Tibial nerve (tissue), 4 donors: Measurements from ENCODE around the gene ABCA7. TPM values are rescaled to one million over a fixed set of nuclear protein-coding genes. Genes with fewer than 3 reads are reported as not detected.

Source experiments
- DNase-seq, 2 donors: peaks; one replicate each; pipeline ENCODE4 v3.0.0-alpha.2; 2019; ENCODE audit warnings: low spot score in 2 of 2
- H3K27ac ChIP-seq, 4 donors: fragments of 200-600 bp; sonication (generic) in 3 of 4; one replicate each; pipeline ENCODE4 v1.5.1; 2017 to 2019; ENCODE audit warnings: mild to moderate bottlenecking in 1 of 4
- H3K27me3 ChIP-seq, 2 donors: fragments of 200-600 bp; sonication (generic) in 1 of 2; one replicate each; pipeline versions ENCODE4 v1.5.1 to v1.6.0; 2017 to 2019
- H3K36me3 ChIP-seq, 3 donors: fragments of 200-600 bp; sonication (generic); one replicate each; pipeline ENCODE4 v1.5.1; 2018 to 2019
- H3K4me1 ChIP-seq, 4 donors: fragments of 200-600 bp; sonication (generic) in 3 of 4; one replicate each; pipeline ENCODE4 v1.5.1; 2017 to 2019
- H3K4me3 ChIP-seq, 4 donors: fragments of 200-600 bp; sonication (generic) in 3 of 4; one replicate each; pipeline ENCODE4 v1.5.1; 2017 to 2019; ENCODE audit warnings: mild to moderate bottlenecking in 1 of 4, moderate library complexity in 1 of 4
- H3K9me3 ChIP-seq, 4 donors: fragments of 200-600 bp; sonication (generic) in 3 of 4; one replicate each; pipeline ENCODE4 v1.5.1; 2017 to 2019
- EP300 ChIP-seq, 2 donors: sonication (generic); formaldehyde crosslinking; IDR thresholded peaks; one replicate each; pipeline ENCODE4 v1.6.1; 2017; ENCODE audit warnings: antibody characterized with exemption in 2 of 2, mild to moderate bottlenecking in 1 of 2
- POLR2A ChIP-seq, 2 donors: fragments of 450-650 bp; IDR thresholded peaks; one replicate each; pipeline ENCODE4 v1.6.1; 2017; ENCODE audit warnings: antibody characterized with exemption in 2 of 2, mild to moderate bottlenecking in 2 of 2, moderate library complexity in 2 of 2
- WGBS, 2 donors: methylation state at CpG; one replicate each; pipeline ENCODE4 v1.1.5; 2018; 5-methylcytosine and 5-hydroxymethylcytosine counted together
- total RNA-seq, 4 donors: library from RNA; depleted of rRNA; stranded (reverse); fragments of >200 nt; gene quantifications; one replicate each; pipeline ENCODE4 v1.1.0, GENCODE V29; 2016
- TF ChIP-seq, protein P1 (sequence below), 5 experiments: fragments of 200-600 bp in 3 of 5; fragments of 450-650 bp in 2 of 5; sonication (generic) in 3 of 5; IDR thresholded peaks; one replicate each; pipeline ENCODE4 v1.5.1; 2016 to 2019; ENCODE audit warnings: antibody characterized with exemption in 5 of 5, mild to moderate bottlenecking in 3 of 5, moderate library complexity in 2 of 5

The ABCA7 gene
- total RNA-seq, 4 donors from 2014 or later: 9.6 to 25.8 (median 13.7) TPM

DNA sequence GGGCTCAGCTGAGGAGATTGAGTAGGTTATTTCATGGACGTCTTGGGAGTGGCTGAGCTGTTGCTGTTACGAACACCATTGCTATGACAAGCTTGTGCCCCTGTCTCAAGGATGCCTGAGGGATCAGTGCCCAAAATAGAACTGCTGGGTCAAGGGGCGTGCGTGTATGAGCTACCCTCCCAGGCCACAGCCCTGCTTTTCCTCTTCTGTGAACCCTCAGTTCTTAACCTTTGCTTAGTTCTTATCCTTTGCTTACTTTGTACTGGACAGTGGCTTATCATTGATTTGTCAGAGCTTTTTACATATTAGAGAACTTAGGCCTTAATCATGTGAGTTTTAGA, 36.1 kb downstream of the ABCA7 start:
- H3K27ac ChIP-seq: peak overlapping the region in 1 of 4 donors; percentile 29
- no peaks in the 10 kb centered on the region for H3K9me3 ChIP-seq
- TF ChIP-seq POLR2A (IDR thresholded peaks at IDR 0.05): no peak
- TF ChIP-seq, protein P1, sequence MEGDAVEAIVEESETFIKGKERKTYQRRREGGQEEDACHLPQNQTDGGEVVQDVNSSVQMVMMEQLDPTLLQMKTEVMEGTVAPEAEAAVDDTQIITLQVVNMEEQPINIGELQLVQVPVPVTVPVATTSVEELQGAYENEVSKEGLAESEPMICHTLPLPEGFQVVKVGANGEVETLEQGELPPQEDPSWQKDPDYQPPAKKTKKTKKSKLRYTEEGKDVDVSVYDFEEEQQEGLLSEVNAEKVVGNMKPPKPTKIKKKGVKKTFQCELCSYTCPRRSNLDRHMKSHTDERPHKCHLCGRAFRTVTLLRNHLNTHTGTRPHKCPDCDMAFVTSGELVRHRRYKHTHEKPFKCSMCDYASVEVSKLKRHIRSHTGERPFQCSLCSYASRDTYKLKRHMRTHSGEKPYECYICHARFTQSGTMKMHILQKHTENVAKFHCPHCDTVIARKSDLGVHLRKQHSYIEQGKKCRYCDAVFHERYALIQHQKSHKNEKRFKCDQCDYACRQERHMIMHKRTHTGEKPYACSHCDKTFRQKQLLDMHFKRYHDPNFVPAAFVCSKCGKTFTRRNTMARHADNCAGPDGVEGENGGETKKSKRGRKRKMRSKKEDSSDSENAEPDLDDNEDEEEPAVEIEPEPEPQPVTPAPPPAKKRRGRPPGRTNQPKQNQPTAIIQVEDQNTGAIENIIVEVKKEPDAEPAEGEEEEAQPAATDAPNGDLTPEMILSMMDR (IDR thresholded peaks at IDR 0.05): no peak
- TF ChIP-seq EP300 (IDR thresholded peaks at IDR 0.05): no peak
- H3K36me3 ChIP-seq: peaks cover 0 to 6% (median 0%) of the 10 kb centered on the region in 3 donors
- peaks cover 0 to 34% (median 11%) of the 10 kb centered on the region in 4 donors for H3K4me1 ChIP-seq
- no peak for DNase-seq
- no peak overlapping the region for H3K4me3 ChIP-seq
- 64 to 71% methylated on average over 4 of the region's 4 CpGs for WGBS, 2 donors
- peaks cover 0 to 17% of the 10 kb centered on the region in 2 donors for H3K27me3 ChIP-seq

DNA sequence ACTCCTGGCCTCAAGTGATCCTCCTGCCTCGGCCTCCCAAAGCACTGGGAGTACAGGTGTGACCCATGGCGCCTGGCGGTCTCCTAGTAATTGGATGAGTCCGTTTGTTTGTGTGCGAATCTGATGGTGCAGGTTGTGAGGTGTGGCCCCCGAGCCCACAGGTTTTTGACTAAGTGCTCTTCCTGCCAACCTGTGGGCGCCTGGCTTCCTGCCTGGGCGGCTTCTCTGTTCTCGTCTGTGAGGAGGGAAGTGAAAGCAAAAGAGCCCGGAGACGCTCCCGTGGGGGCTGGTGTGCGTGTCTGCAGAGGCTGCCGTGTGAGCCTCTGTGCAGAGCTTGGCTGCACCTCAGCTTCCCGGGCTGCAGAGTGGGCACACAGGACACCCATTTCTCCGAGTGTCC, 37.0 kb downstream of the ABCA7 start:
- Histone ChIP-seq H3K27me3 (peaks cover 0 to 10% of the 10 kb centered on the region in 2 donors), H3K36me3 (peaks cover 0 to 12% (median 0%) of the 10 kb centered on the region in 3 donors), H3K4me3 (peak overlapping the region in 1 of 4 donors; percentile 12), H3K4me1 (peaks cover 0 to 28% (median 8%) of the 10 kb centered on the region in 4 donors), H3K9me3 (no peaks in the 10 kb centered on the region), H3K27ac (peak overlapping the region in 1 of 4 donors; percentile 62)
- 51 to 56% methylated on average over 16 of the region's 16 CpGs for WGBS, 2 donors
- DNase-seq: no peak
- TF ChIP-seq, protein P1 (IDR thresholded peaks at IDR 0.05): no peak
- TF ChIP-seq POLR2A (IDR thresholded peaks at IDR 0.05) (no peak), EP300 (IDR thresholded peaks at IDR 0.05) (no peak)

DNA sequence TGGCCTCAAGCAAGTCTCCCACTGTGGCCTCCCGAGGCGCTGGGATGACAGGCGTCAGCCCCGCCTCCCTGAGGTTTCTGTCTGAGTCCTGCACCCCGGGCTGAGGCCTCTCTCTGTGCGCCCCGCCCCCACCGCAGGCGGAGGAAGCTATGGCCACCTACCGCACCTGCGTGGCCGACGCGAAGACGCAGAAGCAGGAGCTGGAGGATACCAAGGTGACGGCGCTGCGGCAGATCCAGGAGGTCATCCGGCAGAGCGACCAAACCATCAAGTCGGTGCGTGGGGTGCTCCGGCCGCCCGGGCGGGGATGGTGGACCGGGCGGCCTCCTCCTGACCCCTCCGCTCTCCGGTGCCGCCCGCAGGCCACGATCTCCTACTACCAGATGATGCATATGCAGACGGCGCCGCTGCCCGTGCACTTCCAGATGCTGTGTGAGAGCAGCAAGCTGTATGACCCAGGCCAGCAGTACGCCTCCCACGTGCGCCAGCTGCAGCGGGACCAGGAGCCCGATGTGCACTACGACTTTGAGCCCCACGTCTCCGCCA, 39.7 kb downstream of the ABCA7 start:
- Histone ChIP-seq H3K27ac (no peak overlapping the region), H3K36me3 (peaks cover 0 to 12% (median 0%) of the 10 kb centered on the region in 3 donors), H3K9me3 (no peaks in the 10 kb centered on the region), H3K27me3 (peaks cover 0 to 5% of the 10 kb centered on the region in 2 donors), H3K4me1 (peaks cover 0 to 24% (median 8%) of the 10 kb centered on the region in 4 donors), H3K4me3 (no peak overlapping the region)
- 86 to 89% methylated on average over 41 to 42 of the region's 45 CpGs for WGBS, 2 donors
- DNase-seq: no peak
- TF ChIP-seq, protein P1 (IDR thresholded peaks at IDR 0.05): no peak
- TF ChIP-seq EP300 (IDR thresholded peaks at IDR 0.05): no peak
- no peak for TF ChIP-seq POLR2A (IDR thresholded peaks at IDR 0.05)

DNA sequence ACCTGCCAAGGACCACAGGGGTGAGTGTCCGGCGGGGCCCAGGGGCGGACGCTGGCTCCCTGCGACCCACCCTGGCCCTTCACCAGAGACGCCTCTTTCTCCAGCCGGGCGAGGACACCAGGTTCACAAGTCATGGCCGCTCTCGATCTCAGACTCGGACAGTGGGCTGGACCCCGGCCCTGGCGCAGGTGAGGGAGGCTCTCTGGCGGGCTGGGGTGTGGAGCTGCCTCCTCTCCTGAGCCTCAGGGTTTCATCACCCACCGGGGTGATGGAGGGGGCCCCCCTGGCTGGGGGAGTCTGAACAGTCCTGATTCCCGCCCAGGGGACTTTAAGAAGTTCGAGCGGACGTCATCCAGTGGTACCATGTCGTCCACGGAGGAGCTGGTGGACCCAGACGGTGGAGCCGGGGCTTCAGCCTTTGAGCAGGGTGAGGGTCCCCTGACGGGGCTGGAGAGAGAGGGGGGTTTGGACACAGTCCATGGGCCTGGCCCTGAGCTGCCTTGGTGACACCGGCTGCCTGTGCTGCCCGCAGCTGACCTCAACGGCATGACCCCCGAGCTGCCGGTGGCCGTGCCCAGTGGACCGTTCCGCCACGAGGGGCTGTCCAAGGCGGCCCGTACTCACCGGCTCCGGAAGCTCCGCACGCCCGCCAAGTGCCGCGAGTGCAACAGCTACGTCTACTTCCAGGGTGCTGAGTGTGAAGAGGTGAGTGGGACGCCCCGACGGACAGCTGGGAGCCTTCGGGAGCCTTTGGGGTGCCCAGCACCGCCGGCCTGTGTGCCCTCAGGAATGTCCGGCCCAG, 40.7 kb downstream of the ABCA7 start:
- Histone ChIP-seq H3K4me1 (peaks cover 0 to 24% (median 5%) of the 10 kb centered on the region in 4 donors), H3K4me3 (no peak overlapping the region), H3K36me3 (peaks cover 0 to 13% (median 0%) of the 10 kb centered on the region in 3 donors), H3K9me3 (no peaks in the 10 kb centered on the region), H3K27me3 (peaks cover 0 to 5% of the 10 kb centered on the region in 2 donors), H3K27ac (no peak overlapping the region)
- WGBS, 2 donors: 93% methylated on average over 30 to 32 of the region's 50 CpGs
- DNase-seq: no peak
- TF ChIP-seq, protein P1 (IDR thresholded peaks at IDR 0.05): no peak
- no peak for TF ChIP-seq EP300 (IDR thresholded peaks at IDR 0.05)
- TF ChIP-seq POLR2A (IDR thresholded peaks at IDR 0.05): no peak
